H1 (cell line): ENCODE results near the gene VPS13D. TPM values are rescaled to one million over a fixed set of nuclear protein-coding genes. Genes with fewer than 3 reads are reported as not detected.

Experiments
- CTCF ChIA-PET: fragments of 300-600 bp; sonication (Branson Sonifier 250); formaldehyde crosslinking; loops from one replicate; lab custom pipeline; 2021; ENCODE audit not compliant: partially characterized antibody; lab: Charles Lee
- POLR2A ChIA-PET: fragments of 300-600 bp; sonication (Branson Sonifier 250); formaldehyde crosslinking; loops from one replicate; lab custom pipeline; 2021; ENCODE audit warnings: inconsistent platforms; ENCODE audit not compliant: partially characterized antibody; lab: Charles Lee
- DNase-seq, 2 experiments: peaks; one replicate each; pipeline versions ENCODE4 v3.0.0 to v3.0.0-alpha.2; 2010 to 2022; ENCODE audit warnings: low spot score in 2 of 2, low read depth in 1 of 2, mixed read lengths in 1 of 2
- FAIRE-seq: peaks from 2 replicates; lab custom pipeline; 2011; peaks lifted over from hg19 to GRCh38; lab: Jason Lieb, UNC
- H2AFZ ChIP-seq: 2 replicates; pipeline ENCODE4 v1.8.1; 2012; ENCODE audit warnings: low read length, inconsistent platforms
- H2AK5ac ChIP-seq: 2 replicates; pipeline ENCODE4 v1.6.1; 2013; ENCODE audit warnings: low read depth, low read length
- H2BK120ac ChIP-seq: replicated peaks from 2 replicates; pipeline ENCODE3; 2013; ENCODE audit warnings: low read depth, low read length, inconsistent platforms
- H2BK12ac ChIP-seq: 2 replicates; pipeline ENCODE4 v1.6.1; 2013; ENCODE audit warnings: low read depth, low read length
- H2BK15ac ChIP-seq: 2 replicates; pipeline ENCODE4 v1.6.1; 2013; ENCODE audit warnings: low read length
- H2BK20ac ChIP-seq: 2 replicates; pipeline ENCODE4 v1.6.1; 2013; ENCODE audit warnings: low read length
- H2BK5ac ChIP-seq: 2 replicates; pipeline ENCODE4 v1.6.1; 2013; ENCODE audit warnings: low read depth, low read length
- H3K14ac ChIP-seq: 2 replicates; pipeline ENCODE4 v1.6.1; 2013; ENCODE audit warnings: inconsistent platforms; ENCODE audit not compliant: insufficient read length
- H3K18ac ChIP-seq: 2 replicates; pipeline ENCODE4 v1.6.1; 2013; ENCODE audit warnings: low read length; ENCODE audit errors: extremely low read depth
- H3K23ac ChIP-seq: 2 replicates; pipeline ENCODE4 v1.6.1; 2013; ENCODE audit warnings: inconsistent platforms; ENCODE audit not compliant: insufficient read length
- H3K23me2 ChIP-seq: 2 replicates; pipeline ENCODE4 v1.6.1; 2013; ENCODE audit warnings: low read depth, low read length
- H3K27ac ChIP-seq: 2 replicates; pipeline ENCODE4 v1.6.1; 2011; ENCODE audit warnings: low read depth, low read length, inconsistent platforms
- H3K27me3 ChIP-seq, 4 experiments: replicated peaks in 1 of 4; 1 replicate in 1 of 4; 2 replicates in 3 of 4; pipeline versions ENCODE4 v1.6.1 to v1.8.1; 2011 to 2013; ENCODE audit warnings: low read length in 3 of 4, mild to moderate bottlenecking in 3 of 4, inconsistent platforms in 2 of 4, mixed read lengths in 2 of 4, moderate library complexity in 1 of 4; ENCODE audit not compliant: control insufficient read depth in 3 of 4, insufficient read depth in 3 of 4; ENCODE audit errors: extremely low read depth in 1 of 4
- H3K36me3 ChIP-seq, 4 experiments: 2 replicates each; pipeline versions ENCODE4 v1.6.1 to v1.8.1; 2011 to 2013; ENCODE audit warnings: mild to moderate bottlenecking in 4 of 4, low read length in 3 of 4, moderate library complexity in 2 of 4, control low read depth in 1 of 4, inconsistent platforms in 1 of 4; ENCODE audit not compliant: insufficient read depth in 4 of 4, control insufficient read depth in 2 of 4
- H3K4ac ChIP-seq: replicated peaks from 2 replicates; pipeline ENCODE3; 2013; ENCODE audit warnings: low read length, low read depth, mixed read lengths, inconsistent platforms; ENCODE audit not compliant: insufficient read length
- H3K4me1 ChIP-seq, 4 experiments: replicated peaks in 1 of 4; 1 replicate in 1 of 4; 2 replicates in 3 of 4; pipeline versions ENCODE4 v1.6.1 to v1.8.1; 2011 to 2013; ENCODE audit warnings: low read length in 3 of 4, inconsistent platforms in 2 of 4, mixed read lengths in 1 of 4; ENCODE audit not compliant: insufficient read depth in 4 of 4, control insufficient read depth in 3 of 4
- H3K4me2 ChIP-seq, 2 experiments: 2 replicates each; pipeline versions ENCODE4 v1.6.1 to v1.8.1; 2011 to 2013; ENCODE audit warnings: low read depth in 2 of 2, low read length in 2 of 2, control low read depth in 1 of 2, inconsistent platforms in 1 of 2, mild to moderate bottlenecking in 1 of 2; ENCODE audit not compliant: insufficient read depth in 1 of 2
- H3K4me3 ChIP-seq, 4 experiments: fragments of 200-600, 300-600 bp in 1 of 4; sonication (generic), shearing (Covaris generic), sonication (Bioruptor Twin) in 1 of 4; 2 replicates each; pipeline versions ENCODE4 v1.5.1 to v1.8.1; 2011 to 2016; ENCODE audit warnings: low read length in 4 of 4, low read depth in 3 of 4, control low read depth in 2 of 4, inconsistent platforms in 2 of 4, mild to moderate bottlenecking in 2 of 4, mixed read lengths in 1 of 4, moderate library complexity in 1 of 4; ENCODE audit not compliant: insufficient read depth in 2 of 4; ENCODE audit errors: extremely low read depth in 1 of 4
- H3K56ac ChIP-seq: replicated peaks from 2 replicates; pipeline ENCODE3; 2013; ENCODE audit warnings: low read depth, mild to moderate bottlenecking, mixed read lengths, low read length, inconsistent platforms; ENCODE audit not compliant: insufficient read length
- H3K79me1 ChIP-seq: 2 replicates; pipeline ENCODE4 v1.6.1; 2013; ENCODE audit warnings: low read depth, low read length, control low read depth
- H3K79me2 ChIP-seq, 2 experiments: 2 replicates each; pipeline versions ENCODE4 v1.6.1 to v1.8.1; 2012 to 2013; ENCODE audit warnings: low read length in 2 of 2, mild to moderate bottlenecking in 2 of 2, inconsistent platforms in 1 of 2; ENCODE audit not compliant: insufficient read depth in 2 of 2, control insufficient read depth in 1 of 2
- H3K9ac ChIP-seq, 4 experiments: replicated peaks in 1 of 4; 1 replicate in 1 of 4; 2 replicates in 3 of 4; pipeline versions ENCODE4 v1.6.1 to v1.8.1; 2011 to 2013; ENCODE audit warnings: low read depth in 3 of 4, low read length in 3 of 4, control low read depth in 2 of 4, mild to moderate bottlenecking in 2 of 4, moderate library complexity in 2 of 4, inconsistent platforms in 1 of 4; ENCODE audit errors: extremely low read depth in 1 of 4
- H3K9me3 ChIP-seq, 2 experiments: 2 replicates each; pipeline versions ENCODE4 v1.6.1 to v1.8.1; 2012 to 2013; ENCODE audit warnings: mild to moderate bottlenecking in 2 of 2, moderate library complexity in 2 of 2, control low read depth in 1 of 2, inconsistent platforms in 1 of 2, low read depth in 1 of 2, low read length in 1 of 2, mixed read lengths in 1 of 2; ENCODE audit not compliant: insufficient read depth in 2 of 2
- H4K20me1 ChIP-seq, 2 experiments: replicated peaks in 1 of 2; 2 replicates each; pipeline versions ENCODE3 to v1.8.1; 2011 to 2013; ENCODE audit warnings: inconsistent platforms in 2 of 2, low read length in 2 of 2, mild to moderate bottlenecking in 1 of 2; ENCODE audit not compliant: insufficient read depth in 2 of 2, control insufficient read depth in 1 of 2
- H4K5ac ChIP-seq: 2 replicates; pipeline ENCODE4 v1.6.1; 2013; ENCODE audit warnings: low read length, low read depth, mixed read lengths, inconsistent platforms; ENCODE audit not compliant: insufficient read length
- H4K8ac ChIP-seq: 2 replicates; pipeline ENCODE4 v1.8.0; 2013; ENCODE audit warnings: mild to moderate bottlenecking, moderate library complexity, low read length, inconsistent platforms; ENCODE audit not compliant: insufficient read depth; ENCODE audit errors: extremely low read depth
- H4K91ac ChIP-seq: replicated peaks from 2 replicates; pipeline ENCODE3; 2013; ENCODE audit warnings: low read length, mixed read lengths, inconsistent platforms; ENCODE audit not compliant: insufficient read length
- ASH2L ChIP-seq: fragments of 200-600, 300-600 bp; sonication (generic); IDR thresholded peaks from one replicate; pipeline ENCODE4 v1.7.1; 2017; ENCODE audit warnings: low read length
- EGR1 ChIP-seq: IDR thresholded peaks from 2 replicates; pipeline ENCODE4 v1.6.1; 2011; ENCODE audit warnings: low read depth, low read length, borderline replicate concordance
- EZH2 ChIP-seq: fragments of 200-600 bp; sonication (generic); IDR thresholded peaks from 2 replicates; pipeline ENCODE4 v1.7.1; 2012; ENCODE audit warnings: low read depth, mild to moderate bottlenecking, moderate library complexity, low read length, inconsistent platforms; ENCODE audit not compliant: severe bottlenecking
- HDAC6 ChIP-seq: IDR thresholded peaks from one replicate; pipeline ENCODE4 v1.7.1; 2012; ENCODE audit warnings: low read depth, mild to moderate bottlenecking, inconsistent platforms, low read length, moderate library complexity
- KDM1A ChIP-seq: fragments of 200-600, 300-600 bp; sonication (generic); IDR thresholded peaks from 2 replicates; pipeline ENCODE4 v1.7.1; 2016; ENCODE audit warnings: mild to moderate bottlenecking, low read length, borderline replicate concordance
- POLR2A ChIP-seq, 2 experiments: IDR thresholded peaks; 1 replicate in 1 of 2; 2 replicates in 1 of 2; pipeline ENCODE4 v1.6.1; 2011; ENCODE audit warnings: low read depth in 2 of 2, low read length in 2 of 2, mild to moderate bottlenecking in 2 of 2; ENCODE audit errors: control extremely low read depth in 1 of 2
- SIN3A ChIP-seq, 2 experiments: IDR thresholded peaks in 1 of 2; conservative IDR thresholded peaks in 1 of 2; 2 replicates each; pipeline ENCODE4 v1.6.1; 2011 to 2012; ENCODE audit warnings: low read length in 2 of 2, improper control_type of control experiment in 1 of 2, low read depth in 1 of 2, mild to moderate bottlenecking in 1 of 2
- SIRT6 ChIP-seq: IDR thresholded peaks from one replicate; pipeline ENCODE4 v1.7.1; 2012; ENCODE audit warnings: low read length, inconsistent platforms
- SP4 ChIP-seq: IDR thresholded peaks from 2 replicates; pipeline ENCODE4 v1.6.1; 2012; ENCODE audit warnings: low read length, inconsistent platforms
- SUZ12 ChIP-seq: fragments of 200-600 bp; sonication (generic); IDR thresholded peaks from 2 replicates; pipeline ENCODE4 v1.6.1; 2012; ENCODE audit warnings: mild to moderate bottlenecking, inconsistent platforms, low read length, moderate library complexity, mixed read lengths
- polyA plus RNA-seq, 7 experiments: library from polyadenylated mRNA; depleted of rRNA in 3 of 7; stranded (reverse) in 5 of 7; unstranded in 2 of 7; fragments of >200 nt in 5 of 7; fragments of 200-250 nt in 2 of 7; gene quantifications; 1 replicate in 5 of 7; 2 replicates in 1 of 7; 4 replicates in 1 of 7; pipeline versions ENCODE4 v1.2.1 to v1.2.3, GENCODE V29; 2011 to 2013; ENCODE audit warnings: missing spikeins in 2 of 7, mixed read lengths in 2 of 7
- total RNA-seq: library from RNA; stranded (reverse); fragmentation: NEBNext Ultra II Directional; extraction: Animal tissue kit (Norgen Biotek cat#: 25700); gene quantifications from 2 replicates; pipeline ENCODE4 v1.2.1, GENCODE V29; 2021
- TF ChIP-seq, protein P1 (sequence below): IDR thresholded peaks from 2 replicates; pipeline ENCODE4 v1.6.1; 2012; ENCODE audit warnings: inconsistent platforms

Gene VPS13D
- total and polyA plus RNA-seq, 2 of the 8 experiments (the other 6 are each of a cell fraction or from before 2014, with no cell fraction given) = 10.9 to 31.2 TPM

DNA sequence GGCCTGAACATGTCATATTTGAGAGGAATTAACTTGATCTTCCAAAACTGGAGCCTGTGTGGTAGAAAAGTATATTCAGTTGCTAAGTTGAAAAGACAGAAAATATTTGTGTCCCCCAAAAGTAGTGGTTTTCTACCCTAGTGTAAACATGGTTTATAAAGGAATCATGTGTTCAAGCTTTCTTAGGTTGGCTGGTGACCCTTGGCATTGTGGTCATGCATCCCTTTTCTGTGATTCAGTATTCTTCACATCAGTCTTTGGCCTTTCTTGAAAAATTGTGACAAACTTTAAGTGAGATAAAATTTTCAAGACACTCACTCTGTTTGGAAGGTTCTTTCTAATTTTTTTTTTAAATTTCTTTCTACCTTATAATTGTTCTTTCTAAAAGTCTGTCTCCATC is 195.0 kb downstream of the VPS13D start:
- no peak overlapping the region for H2BK15ac ChIP-seq
- 0 out of 7 replicates have a peak, but pooled peaks cover 0 to 2% (median 0%) of the 10 kb centered on the region in 4 experiments for H3K4me1 ChIP-seq
- H4K91ac ChIP-seq = no peak overlapping the region
- no peaks in the 10 kb centered on the region for H3K27me3 ChIP-seq
- TF ChIP-seq ASH2L = no peak
- TF ChIP-seq POLR2A (IDR thresholded peaks at IDR 0.05; ENCODE audit: control extremely low read depth in 1 of 2, low read depth in 2 of 2, low read length in 2 of 2) = no peak
- TF ChIP-seq HDAC6 = no peak
- no peak for TF ChIP-seq SIRT6
- TF ChIP-seq SP4 = no peak
- TF ChIP-seq SUZ12 = no peak
- no peak for TF ChIP-seq EZH2
- TF ChIP-seq, protein P1, sequence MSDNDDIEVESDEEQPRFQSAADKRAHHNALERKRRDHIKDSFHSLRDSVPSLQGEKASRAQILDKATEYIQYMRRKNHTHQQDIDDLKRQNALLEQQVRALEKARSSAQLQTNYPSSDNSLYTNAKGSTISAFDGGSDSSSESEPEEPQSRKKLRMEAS = no peak
- TF ChIP-seq EGR1 = no peak
- TF ChIP-seq KDM1A = no peak
- TF ChIP-seq SIN3A (conservative IDR thresholded peaks at IDR 0.05 in 1 of 2, IDR thresholded peaks at IDR 0.05 in 1 of 2; ENCODE audit: low read depth in 1 of 2, low read length in 2 of 2) = no peak
- H2AFZ ChIP-seq = no peak overlapping the region
- no peak overlapping the region for H3K27ac ChIP-seq
- DNase-seq (no peak), FAIRE-seq (no peak)
- no peak overlapping the region for H4K5ac ChIP-seq
- H4K20me1 ChIP-seq = no peaks in the 10 kb centered on the region
- no peaks in the 10 kb centered on the region for H3K23me2 ChIP-seq
- H3K79me2 ChIP-seq = no peaks in the 10 kb centered on the region
- no peak overlapping the region for H3K4ac ChIP-seq
- H3K79me1 ChIP-seq = no peaks in the 10 kb centered on the region
- no peak overlapping the region for H2BK12ac ChIP-seq
- H3K18ac ChIP-seq = no peak overlapping the region
- no peak overlapping the region for H3K56ac ChIP-seq
- H2AK5ac ChIP-seq = no peak overlapping the region
- no peak overlapping the region for H2BK20ac ChIP-seq
- no peak overlapping the region for H3K4me3 ChIP-seq
- no peak overlapping the region for H3K9ac ChIP-seq
- no peak overlapping the region for H3K4me2 ChIP-seq
- H4K8ac ChIP-seq = no peak overlapping the region
- H2BK120ac ChIP-seq = no peak overlapping the region
- ChIA-PET POLR2A (no interaction called here), CTCF (interaction anchor here (0.8 to 3.6 kb wide), 4 partner anchors 9 to 20 kb away, joined by 4 to 13 read pairs (median 9); no protein-coding TSS in a partner anchor)
- no peak overlapping the region for H3K14ac ChIP-seq
- no peaks in the 10 kb centered on the region for H3K36me3 ChIP-seq
- no peak overlapping the region for H3K23ac ChIP-seq
- H3K9me3 ChIP-seq = no peaks in the 10 kb centered on the region
- no peak overlapping the region for H2BK5ac ChIP-seq
